ENCODE data around the gene CYS1.

- TF ChIP-seq, protein P1, sequence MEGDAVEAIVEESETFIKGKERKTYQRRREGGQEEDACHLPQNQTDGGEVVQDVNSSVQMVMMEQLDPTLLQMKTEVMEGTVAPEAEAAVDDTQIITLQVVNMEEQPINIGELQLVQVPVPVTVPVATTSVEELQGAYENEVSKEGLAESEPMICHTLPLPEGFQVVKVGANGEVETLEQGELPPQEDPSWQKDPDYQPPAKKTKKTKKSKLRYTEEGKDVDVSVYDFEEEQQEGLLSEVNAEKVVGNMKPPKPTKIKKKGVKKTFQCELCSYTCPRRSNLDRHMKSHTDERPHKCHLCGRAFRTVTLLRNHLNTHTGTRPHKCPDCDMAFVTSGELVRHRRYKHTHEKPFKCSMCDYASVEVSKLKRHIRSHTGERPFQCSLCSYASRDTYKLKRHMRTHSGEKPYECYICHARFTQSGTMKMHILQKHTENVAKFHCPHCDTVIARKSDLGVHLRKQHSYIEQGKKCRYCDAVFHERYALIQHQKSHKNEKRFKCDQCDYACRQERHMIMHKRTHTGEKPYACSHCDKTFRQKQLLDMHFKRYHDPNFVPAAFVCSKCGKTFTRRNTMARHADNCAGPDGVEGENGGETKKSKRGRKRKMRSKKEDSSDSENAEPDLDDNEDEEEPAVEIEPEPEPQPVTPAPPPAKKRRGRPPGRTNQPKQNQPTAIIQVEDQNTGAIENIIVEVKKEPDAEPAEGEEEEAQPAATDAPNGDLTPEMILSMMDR (IDR thresholded peaks at IDR 0.05): no peak
- TF ChIP-seq POLR2A (IDR thresholded peaks at IDR 0.05): no peak
Measured at GRCh38 chr2:10084223-10084865, 4.1 kb upstream of the CYS1 start.

All from suprapubic skin (tissue), 3 donors.